OCI-LY1 (cell line): ENCODE measurements around the gene RAB22A.
"Not testable (repeated sequence)": the region's sequence is repeated elsewhere in the genome, so short reads cannot be mapped to it uniquely, and the experiment has no call there.

ENCODE experiments used
- H2AFZ ChIP-seq: fragments of 200-600 bp; sonication (generic), shearing (Covaris generic); 2 replicates; pipeline ENCODE4 v1.6.0; 2014; ENCODE audit warnings: antibody characterized with exemption, mild to moderate bottlenecking, low read length
- H3F3A ChIP-seq: fragments of 200-600 bp; sonication (generic), shearing (Covaris generic); 2 replicates; pipeline ENCODE4 v1.6.0; 2014; ENCODE audit warnings: mild to moderate bottlenecking, antibody characterized with exemption, low read length, moderate library complexity; ENCODE audit not compliant: insufficient read depth
- H3K27ac ChIP-seq: fragments of 200-600 bp; sonication (generic); 2 replicates; pipeline ENCODE4 v1.5.1; 2014; ENCODE audit warnings: low read length, mixed run types, mild to moderate bottlenecking, low read depth; ENCODE audit not compliant: poor library complexity, severe bottlenecking
- H3K27me3 ChIP-seq: fragments of 200-600 bp; sonication (generic); 2 replicates; pipeline ENCODE4 v1.6.0; 2014; ENCODE audit warnings: antibody characterized with exemption, mild to moderate bottlenecking, low read length, moderate library complexity; ENCODE audit not compliant: insufficient read depth
- H3K36me3 ChIP-seq: fragments of 200-600 bp; sonication (generic); 2 replicates; pipeline ENCODE4 v1.6.1; 2014; ENCODE audit warnings: mild to moderate bottlenecking, antibody characterized with exemption, low read length, moderate library complexity, mixed read lengths; ENCODE audit not compliant: insufficient read depth
- H3K4me1 ChIP-seq: fragments of 200-600 bp; sonication (generic); 2 replicates; pipeline ENCODE4 v1.5.1; 2014; ENCODE audit warnings: mild to moderate bottlenecking, low read length, moderate library complexity; ENCODE audit not compliant: insufficient read depth, severe bottlenecking
- H3K4me2 ChIP-seq: fragments of 200-600 bp; sonication (generic), shearing (Covaris generic); 2 replicates; pipeline ENCODE4 v1.6.1; 2014; ENCODE audit warnings: low read length
- H3K4me3 ChIP-seq: fragments of 200-600 bp; sonication (generic); 2 replicates; pipeline ENCODE4 v1.5.1; 2014; ENCODE audit warnings: low read length, low read depth, mild to moderate bottlenecking, mixed read lengths; ENCODE audit not compliant: poor library complexity, severe bottlenecking
- H3K79me2 ChIP-seq: fragments of 200-600 bp; shearing (Covaris generic); 2 replicates; pipeline ENCODE4 v1.6.1; 2016; ENCODE audit warnings: mixed run types, low read length, mixed read lengths; ENCODE audit not compliant: insufficient read depth
- H3K9ac ChIP-seq: fragments of 200-600 bp; sonication (generic), shearing (Covaris generic); 2 replicates; pipeline ENCODE4 v1.6.1; 2014; ENCODE audit warnings: mild to moderate bottlenecking, low read length, mixed read lengths
- H3K9me2 ChIP-seq: fragments of 200-600 bp; sonication (generic), shearing (Covaris generic); 2 replicates; pipeline ENCODE4 v1.6.1; 2014; ENCODE audit warnings: low read depth, mild to moderate bottlenecking, low read length, mixed read lengths
- H3K9me3 ChIP-seq: fragments of 200-600 bp; shearing (Covaris generic); 2 replicates; pipeline ENCODE4 v1.6.1; 2014; ENCODE audit warnings: low read length, mixed read lengths
- H4K20me1 ChIP-seq: fragments of 200-600 bp; sonication (generic), shearing (Covaris generic); 2 replicates; pipeline ENCODE4 v1.6.0; 2016; ENCODE audit warnings: mild to moderate bottlenecking, low read length; ENCODE audit not compliant: insufficient read depth
- CTCF ChIP-seq: fragments of 200-600 bp; sonication (generic), shearing (Covaris generic); IDR thresholded peaks from 2 replicates; pipeline ENCODE4 v1.5.1; 2017; ENCODE audit warnings: mild to moderate bottlenecking, antibody characterized with exemption, low read length, moderate library complexity, mixed read lengths
- EZH2 ChIP-seq: fragments of 200-600 bp; sonication (generic), shearing (Covaris generic); IDR thresholded peaks from 2 replicates; pipeline ENCODE4 v1.8.0; 2017; ENCODE audit warnings: borderline replicate concordance, mixed run types, mild to moderate bottlenecking, antibody characterized with exemption, low read length, moderate library complexity, mixed read lengths

Gene RAB22A

GRCh38 chr20:58362970-58363369 lies 53.5 kb downstream of the RAB22A start:
- Histone ChIP-seq H3K27ac (no peak overlapping the region), H3K9ac (no peak overlapping the region), H4K20me1 (no peaks in the 10 kb centered on the region), H3F3A (no peaks in the 10 kb centered on the region), H2AFZ (no peak overlapping the region), H3K4me1 (no peaks in the 10 kb centered on the region), H3K27me3 (no peaks in the 10 kb centered on the region), H3K4me3 (no peak overlapping the region), H3K9me2 (no peaks in the 10 kb centered on the region), H3K79me2 (no peaks in the 10 kb centered on the region), H3K36me3 (peaks cover 22% of the 10 kb centered on the region; the same call in 1 of the 2 replicates), H3K9me3 (no peaks in the 10 kb centered on the region), H3K4me2 (no peak overlapping the region)
- no peak for TF ChIP-seq CTCF
- TF ChIP-seq EZH2, result no peak

GRCh38 chr20:58366866-58367265 lies 57.4 kb downstream of the RAB22A start:
- TF ChIP-seq CTCF (no peak), EZH2 (no peak)
- Histone ChIP-seq H3K9ac (no peak overlapping the region), H3K36me3 (peaks cover 7% of the 10 kb centered on the region; the same call in 1 of the 2 replicates), H3K4me2 (no peak overlapping the region), H3K79me2 (no peaks in the 10 kb centered on the region), H3K4me3 (no peak overlapping the region), H3K27ac (no peak overlapping the region), H4K20me1 (no peaks in the 10 kb centered on the region), H3K9me3 (no peaks in the 10 kb centered on the region), H3K27me3 (no peaks in the 10 kb centered on the region), H3K4me1 (no peaks in the 10 kb centered on the region), H3F3A (no peaks in the 10 kb centered on the region), H2AFZ (no peak overlapping the region), H3K9me2 (no peaks in the 10 kb centered on the region)

- no peak overlapping the region for H3K4me2 ChIP-seq
- H3K9me3 ChIP-seq, result no peaks in the 10 kb centered on the region
- no peaks in the 10 kb centered on the region for H3K36me3 ChIP-seq
- no peaks in the 10 kb centered on the region for H4K20me1 ChIP-seq
- no peaks in the 10 kb centered on the region for H3K79me2 ChIP-seq
- no peaks in the 10 kb centered on the region for H3K27me3 ChIP-seq
- H3K9ac ChIP-seq, result no peak overlapping the region
- TF ChIP-seq CTCF (no peak), EZH2 (no peak)
- H3K27ac ChIP-seq, result no peak overlapping the region
- H3K9me2 ChIP-seq, result no peaks in the 10 kb centered on the region
- no peaks in the 10 kb centered on the region for H3F3A ChIP-seq
- no peak overlapping the region for H3K4me3 ChIP-seq
- no peak overlapping the region for H2AFZ ChIP-seq
- no peaks in the 10 kb centered on the region for H3K4me1 ChIP-seq
Measured at GRCh38 chr20:58372806-58373205, 63.3 kb downstream of the RAB22A start.

GRCh38 chr20:58373296-58373695 lies 63.8 kb downstream of the RAB22A start:
- H3K4me2 ChIP-seq, H3K27me3 ChIP-seq, H3K9ac ChIP-seq, H3K4me1 ChIP-seq, H3K36me3 ChIP-seq, H3F3A ChIP-seq, H4K20me1 ChIP-seq, H3K79me2 ChIP-seq, H3K27ac ChIP-seq, H3K9me2 ChIP-seq, H2AFZ ChIP-seq, H3K9me3 ChIP-seq, H3K4me3 ChIP-seq: not testable (repeated sequence)
